HL-60 (cell line): ENCODE data around the gene MYH14.

Experiments used
- DNase-seq, 2 experiments: peaks; one replicate each; pipeline ENCODE4 v3.0.0-alpha.2; 2010 to 2020; ENCODE audit warnings: low read depth in 1 of 2, low spot score in 1 of 2
- H3K27ac ChIP-seq: fragments of 250-450 bp; sonication (Bioruptor Pico); replicated peaks from 2 replicates; pipeline ENCODE4 v1.5.1; 2020; ENCODE audit warnings: mild to moderate bottlenecking, moderate library complexity
- H3K27me3 ChIP-seq: fragments of 250-450 bp; sonication (Bioruptor Pico); 2 replicates; pipeline ENCODE4 v1.5.1; 2021; ENCODE audit warnings: mild to moderate bottlenecking, moderate library complexity; ENCODE audit not compliant: insufficient read depth, poor library complexity, severe bottlenecking
- H3K4me3 ChIP-seq: replicated peaks from 2 replicates; pipeline ENCODE4 v1.5.1; 2011; ENCODE audit warnings: mild to moderate bottlenecking, control low read depth, low read length; ENCODE audit not compliant: insufficient read depth
- GABPA ChIP-seq: IDR thresholded peaks from 2 replicates; pipeline ENCODE4 v1.6.1; 2012; ENCODE audit warnings: low read depth
- POLR2AphosphoS5 ChIP-seq: IDR thresholded peaks from 2 replicates; pipeline ENCODE4 v1.6.1; 2012; ENCODE audit warnings: low read depth
- SPI1 ChIP-seq: IDR thresholded peaks from 2 replicates; pipeline ENCODE4 v1.6.1; 2012; ENCODE audit warnings: low read depth, mild to moderate bottlenecking, borderline replicate concordance
- TF ChIP-seq, protein P1 (sequence below): IDR thresholded peaks from 2 replicates; pipeline ENCODE4 v1.6.1; 2012; ENCODE audit warnings: low read depth; ENCODE audit not compliant: insufficient replicate concordance
- TF ChIP-seq, protein P2 (sequence below): IDR thresholded peaks from one replicate; pipeline ENCODE4 v1.5.1; 2011; ENCODE audit warnings: low read length, control low read depth, inconsistent platforms; ENCODE audit not compliant: insufficient read depth

The MYH14 gene

GRCh38 chr19:50327013-50327412 lies 123.6 kb downstream of the MYH14 start:
- Histone ChIP-seq H3K27me3 (peaks cover 42% of the 10 kb centered on the region), H3K4me3 (no peak overlapping the region)
- DNase-seq = no peak

DNA sequence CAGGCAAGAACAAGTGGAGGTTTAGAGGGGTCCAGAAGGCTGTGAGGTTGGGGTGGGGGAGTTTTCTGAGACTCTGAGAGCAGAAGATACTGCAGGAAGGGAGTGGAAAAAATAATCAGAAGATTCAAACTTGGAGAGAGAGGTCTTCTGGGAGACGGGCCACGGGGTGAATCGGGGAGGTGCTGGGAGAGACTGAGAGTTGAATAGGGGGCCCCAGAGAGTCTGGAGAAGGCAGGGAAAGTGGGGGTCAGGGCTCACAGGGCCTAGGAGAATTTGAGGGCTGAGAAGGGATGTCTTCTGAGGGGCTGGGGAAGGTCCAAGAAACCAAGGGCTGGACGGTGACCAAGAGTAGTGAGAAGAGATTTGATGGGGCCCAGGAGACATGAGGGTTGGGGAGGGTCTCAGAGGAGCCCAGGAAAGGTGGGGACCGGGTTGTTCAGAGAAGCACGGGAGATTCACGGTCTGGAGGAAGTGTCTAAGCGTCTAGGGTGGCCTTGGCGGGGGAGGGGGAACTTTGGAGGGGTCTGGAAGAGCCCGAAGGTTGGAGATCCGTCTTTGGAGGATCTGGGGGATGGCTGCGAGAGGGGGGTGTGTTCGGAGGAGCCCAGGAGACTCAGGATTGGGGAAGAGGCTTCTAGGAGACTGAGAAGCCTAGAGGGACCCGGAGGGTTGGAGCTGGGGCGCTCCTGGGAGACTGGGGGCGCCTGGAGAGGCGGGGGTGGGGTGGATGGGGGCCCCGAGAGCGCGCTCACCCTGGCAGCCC lies 124.2 kb downstream of the MYH14 start:
- Histone ChIP-seq H3K27ac (no peak overlapping the region), H3K27me3 (peaks cover 45% of the 10 kb centered on the region), H3K4me3 (no peak overlapping the region)
- DNase-seq = no peak
- TF ChIP-seq POLR2AphosphoS5 = no peak
- TF ChIP-seq SPI1 = no peak
- TF ChIP-seq, protein P1, sequence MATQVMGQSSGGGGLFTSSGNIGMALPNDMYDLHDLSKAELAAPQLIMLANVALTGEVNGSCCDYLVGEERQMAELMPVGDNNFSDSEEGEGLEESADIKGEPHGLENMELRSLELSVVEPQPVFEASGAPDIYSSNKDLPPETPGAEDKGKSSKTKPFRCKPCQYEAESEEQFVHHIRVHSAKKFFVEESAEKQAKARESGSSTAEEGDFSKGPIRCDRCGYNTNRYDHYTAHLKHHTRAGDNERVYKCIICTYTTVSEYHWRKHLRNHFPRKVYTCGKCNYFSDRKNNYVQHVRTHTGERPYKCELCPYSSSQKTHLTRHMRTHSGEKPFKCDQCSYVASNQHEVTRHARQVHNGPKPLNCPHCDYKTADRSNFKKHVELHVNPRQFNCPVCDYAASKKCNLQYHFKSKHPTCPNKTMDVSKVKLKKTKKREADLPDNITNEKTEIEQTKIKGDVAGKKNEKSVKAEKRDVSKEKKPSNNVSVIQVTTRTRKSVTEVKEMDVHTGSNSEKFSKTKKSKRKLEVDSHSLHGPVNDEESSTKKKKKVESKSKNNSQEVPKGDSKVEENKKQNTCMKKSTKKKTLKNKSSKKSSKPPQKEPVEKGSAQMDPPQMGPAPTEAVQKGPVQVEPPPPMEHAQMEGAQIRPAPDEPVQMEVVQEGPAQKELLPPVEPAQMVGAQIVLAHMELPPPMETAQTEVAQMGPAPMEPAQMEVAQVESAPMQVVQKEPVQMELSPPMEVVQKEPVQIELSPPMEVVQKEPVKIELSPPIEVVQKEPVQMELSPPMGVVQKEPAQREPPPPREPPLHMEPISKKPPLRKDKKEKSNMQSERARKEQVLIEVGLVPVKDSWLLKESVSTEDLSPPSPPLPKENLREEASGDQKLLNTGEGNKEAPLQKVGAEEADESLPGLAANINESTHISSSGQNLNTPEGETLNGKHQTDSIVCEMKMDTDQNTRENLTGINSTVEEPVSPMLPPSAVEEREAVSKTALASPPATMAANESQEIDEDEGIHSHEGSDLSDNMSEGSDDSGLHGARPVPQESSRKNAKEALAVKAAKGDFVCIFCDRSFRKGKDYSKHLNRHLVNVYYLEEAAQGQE = no peak
- TF ChIP-seq, protein P2, sequence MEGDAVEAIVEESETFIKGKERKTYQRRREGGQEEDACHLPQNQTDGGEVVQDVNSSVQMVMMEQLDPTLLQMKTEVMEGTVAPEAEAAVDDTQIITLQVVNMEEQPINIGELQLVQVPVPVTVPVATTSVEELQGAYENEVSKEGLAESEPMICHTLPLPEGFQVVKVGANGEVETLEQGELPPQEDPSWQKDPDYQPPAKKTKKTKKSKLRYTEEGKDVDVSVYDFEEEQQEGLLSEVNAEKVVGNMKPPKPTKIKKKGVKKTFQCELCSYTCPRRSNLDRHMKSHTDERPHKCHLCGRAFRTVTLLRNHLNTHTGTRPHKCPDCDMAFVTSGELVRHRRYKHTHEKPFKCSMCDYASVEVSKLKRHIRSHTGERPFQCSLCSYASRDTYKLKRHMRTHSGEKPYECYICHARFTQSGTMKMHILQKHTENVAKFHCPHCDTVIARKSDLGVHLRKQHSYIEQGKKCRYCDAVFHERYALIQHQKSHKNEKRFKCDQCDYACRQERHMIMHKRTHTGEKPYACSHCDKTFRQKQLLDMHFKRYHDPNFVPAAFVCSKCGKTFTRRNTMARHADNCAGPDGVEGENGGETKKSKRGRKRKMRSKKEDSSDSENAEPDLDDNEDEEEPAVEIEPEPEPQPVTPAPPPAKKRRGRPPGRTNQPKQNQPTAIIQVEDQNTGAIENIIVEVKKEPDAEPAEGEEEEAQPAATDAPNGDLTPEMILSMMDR = no peak
- no peak for TF ChIP-seq GABPA

More at GRCh38 chr19:50327013-50327412, 123.6 kb downstream of the MYH14 start:
- H3K27ac ChIP-seq = no peak overlapping the region
- TF ChIP-seq, protein P2 = no peak
- no peak for TF ChIP-seq SPI1
- TF ChIP-seq, protein P1 = no peak
- TF ChIP-seq GABPA = no peak
- TF ChIP-seq POLR2AphosphoS5 = no peak

DNA sequence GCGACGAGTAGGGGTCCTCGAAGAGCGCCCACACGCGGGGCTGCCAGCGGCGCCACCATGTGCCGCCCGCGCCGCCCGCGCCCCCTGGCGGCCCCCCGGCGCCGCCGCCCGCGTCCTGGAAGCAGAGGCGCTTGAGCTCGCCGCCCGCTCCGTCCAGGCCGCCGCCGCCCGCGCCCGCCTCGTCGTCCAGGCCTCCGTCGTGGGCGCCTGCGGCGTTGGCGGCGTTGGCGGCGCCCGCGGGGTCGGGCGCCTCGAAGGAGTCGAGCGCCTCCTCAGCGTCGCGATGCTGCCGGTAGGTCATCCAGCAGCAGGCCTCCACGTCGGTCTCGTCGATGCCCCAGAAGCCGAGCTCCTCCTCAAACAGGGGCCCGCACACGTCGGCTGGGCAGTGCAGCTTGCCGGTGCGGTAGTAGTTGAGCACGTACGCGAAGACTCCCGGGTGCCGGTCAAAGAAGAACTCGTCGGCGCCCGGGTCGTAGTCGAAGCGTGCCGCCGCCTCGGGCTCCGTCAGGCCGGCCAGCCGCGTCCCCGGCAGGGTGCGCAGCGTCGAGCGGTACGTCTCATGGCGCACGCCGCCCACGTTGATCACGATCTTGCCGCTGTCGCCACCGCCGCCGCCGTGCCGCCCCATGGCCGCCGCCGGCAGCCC lies 124.9 kb downstream of the MYH14 start:
- DNase-seq = no peak
- H3K27me3 ChIP-seq = peaks cover 49% of the 10 kb centered on the region
- TF ChIP-seq, protein P2 = no peak
- TF ChIP-seq GABPA = no peak
- TF ChIP-seq SPI1 = no peak
- TF ChIP-seq, protein P1 = no peak
- TF ChIP-seq POLR2AphosphoS5 = no peak
- H3K27ac ChIP-seq = no peak overlapping the region
- peak overlapping the region; percentile 30 for H3K4me3 ChIP-seq
